Ovary (tissue), 3 donors: ENCODE data around the gene LIN9.

Experiments used
- POLR2A ChIP-seq: fragments of 450-650 bp; IDR thresholded peaks from one replicate; pipeline ENCODE4 v1.6.1; 2017; ENCODE audit warnings: antibody characterized with exemption, mild to moderate bottlenecking, moderate library complexity
- TF ChIP-seq, protein P1 (sequence below), 3 donors: fragments of 450-650 bp in 2 of 3; fragments of 200-600 bp in 1 of 3; IDR thresholded peaks; one replicate each; pipeline versions ENCODE4 v1.5.1 to v1.8.0; 2016 to 2022; ENCODE audit warnings: antibody characterized with exemption in 3 of 3, mild to moderate bottlenecking in 1 of 3
- donor health status: DM: no; HTN: no; CAD: no.

DNA sequence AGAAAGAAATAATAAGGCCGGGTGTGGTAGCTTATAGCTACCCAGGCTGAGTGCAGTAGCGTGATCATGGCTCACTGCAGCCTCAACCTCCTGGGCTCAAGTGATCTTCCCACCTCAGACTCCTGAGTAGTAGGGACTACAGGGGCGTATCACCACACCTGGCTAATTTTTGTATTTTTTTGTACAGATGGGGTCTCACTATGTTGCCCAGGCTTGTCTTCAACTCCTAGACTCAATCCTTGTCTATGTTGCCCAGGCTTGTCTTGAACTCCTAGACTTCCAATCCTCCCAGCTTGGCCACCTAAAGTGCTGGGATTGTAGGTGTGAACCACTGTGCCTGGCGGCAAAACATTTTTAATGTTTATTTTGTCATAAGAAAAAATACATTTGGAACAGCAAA is 55.0 kb downstream of the LIN9 start:
- TF ChIP-seq, protein P1, sequence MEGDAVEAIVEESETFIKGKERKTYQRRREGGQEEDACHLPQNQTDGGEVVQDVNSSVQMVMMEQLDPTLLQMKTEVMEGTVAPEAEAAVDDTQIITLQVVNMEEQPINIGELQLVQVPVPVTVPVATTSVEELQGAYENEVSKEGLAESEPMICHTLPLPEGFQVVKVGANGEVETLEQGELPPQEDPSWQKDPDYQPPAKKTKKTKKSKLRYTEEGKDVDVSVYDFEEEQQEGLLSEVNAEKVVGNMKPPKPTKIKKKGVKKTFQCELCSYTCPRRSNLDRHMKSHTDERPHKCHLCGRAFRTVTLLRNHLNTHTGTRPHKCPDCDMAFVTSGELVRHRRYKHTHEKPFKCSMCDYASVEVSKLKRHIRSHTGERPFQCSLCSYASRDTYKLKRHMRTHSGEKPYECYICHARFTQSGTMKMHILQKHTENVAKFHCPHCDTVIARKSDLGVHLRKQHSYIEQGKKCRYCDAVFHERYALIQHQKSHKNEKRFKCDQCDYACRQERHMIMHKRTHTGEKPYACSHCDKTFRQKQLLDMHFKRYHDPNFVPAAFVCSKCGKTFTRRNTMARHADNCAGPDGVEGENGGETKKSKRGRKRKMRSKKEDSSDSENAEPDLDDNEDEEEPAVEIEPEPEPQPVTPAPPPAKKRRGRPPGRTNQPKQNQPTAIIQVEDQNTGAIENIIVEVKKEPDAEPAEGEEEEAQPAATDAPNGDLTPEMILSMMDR (IDR thresholded peaks at IDR 0.05): no peak
- TF ChIP-seq POLR2A: no peak
